GM18873 (cell line): ENCODE data around the gene BANP.

Experiments
- ATAC-seq: cut with Tn5 transposase; IDR thresholded peaks from one replicate; pipeline ENCODE4 v1.9.1; 2021; ENCODE audit warnings: mild to moderate bottlenecking, moderate library complexity, moderate number of reproducible peaks; ENCODE audit not compliant: unreplicated experiment, low FRiP score

The BANP gene

DNA sequence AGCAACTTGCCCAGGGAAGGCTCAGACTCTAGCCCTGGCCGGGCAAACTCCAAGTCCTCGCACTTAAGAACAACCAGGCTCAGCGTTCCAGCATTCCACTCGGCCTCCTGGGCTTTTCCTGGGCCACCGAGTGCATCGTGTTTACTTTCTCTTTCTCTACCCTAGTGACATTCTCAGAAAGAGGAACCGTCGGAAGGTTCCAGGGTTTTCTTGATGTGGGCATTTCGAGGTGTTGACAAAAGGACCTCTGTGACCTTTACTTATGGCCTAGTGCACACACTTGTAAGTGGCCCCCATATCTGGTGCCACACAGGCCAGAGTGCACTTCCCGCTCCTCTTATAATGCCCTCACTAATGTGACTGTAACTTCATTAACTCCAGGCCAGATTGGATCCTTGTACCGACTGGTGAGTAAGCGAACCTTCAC lies 3.1 kb upstream of the BANP start:
- ATAC-seq: no peak

DNA sequence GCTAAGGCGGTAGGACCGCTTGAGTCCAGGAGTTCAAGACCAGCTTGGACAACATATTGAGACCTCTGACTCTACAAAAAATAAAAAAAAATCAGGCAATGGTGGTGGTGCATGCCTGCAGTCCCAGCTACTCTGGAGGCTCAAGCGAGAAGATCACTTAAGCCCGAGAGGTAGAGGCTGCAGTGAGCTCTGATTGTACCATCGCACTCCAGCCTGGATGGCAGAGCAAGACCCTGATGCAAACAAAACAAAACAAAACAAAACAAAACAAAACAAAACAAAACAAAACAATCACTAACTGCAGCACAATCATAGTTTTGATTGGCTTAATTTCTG lies 2.5 kb upstream of the BANP start:
- no peak for ATAC-seq

GRCh38 chr16:87949071-87949744 lies 2.0 kb upstream of the BANP start:
- ATAC-seq: no peak

DNA sequence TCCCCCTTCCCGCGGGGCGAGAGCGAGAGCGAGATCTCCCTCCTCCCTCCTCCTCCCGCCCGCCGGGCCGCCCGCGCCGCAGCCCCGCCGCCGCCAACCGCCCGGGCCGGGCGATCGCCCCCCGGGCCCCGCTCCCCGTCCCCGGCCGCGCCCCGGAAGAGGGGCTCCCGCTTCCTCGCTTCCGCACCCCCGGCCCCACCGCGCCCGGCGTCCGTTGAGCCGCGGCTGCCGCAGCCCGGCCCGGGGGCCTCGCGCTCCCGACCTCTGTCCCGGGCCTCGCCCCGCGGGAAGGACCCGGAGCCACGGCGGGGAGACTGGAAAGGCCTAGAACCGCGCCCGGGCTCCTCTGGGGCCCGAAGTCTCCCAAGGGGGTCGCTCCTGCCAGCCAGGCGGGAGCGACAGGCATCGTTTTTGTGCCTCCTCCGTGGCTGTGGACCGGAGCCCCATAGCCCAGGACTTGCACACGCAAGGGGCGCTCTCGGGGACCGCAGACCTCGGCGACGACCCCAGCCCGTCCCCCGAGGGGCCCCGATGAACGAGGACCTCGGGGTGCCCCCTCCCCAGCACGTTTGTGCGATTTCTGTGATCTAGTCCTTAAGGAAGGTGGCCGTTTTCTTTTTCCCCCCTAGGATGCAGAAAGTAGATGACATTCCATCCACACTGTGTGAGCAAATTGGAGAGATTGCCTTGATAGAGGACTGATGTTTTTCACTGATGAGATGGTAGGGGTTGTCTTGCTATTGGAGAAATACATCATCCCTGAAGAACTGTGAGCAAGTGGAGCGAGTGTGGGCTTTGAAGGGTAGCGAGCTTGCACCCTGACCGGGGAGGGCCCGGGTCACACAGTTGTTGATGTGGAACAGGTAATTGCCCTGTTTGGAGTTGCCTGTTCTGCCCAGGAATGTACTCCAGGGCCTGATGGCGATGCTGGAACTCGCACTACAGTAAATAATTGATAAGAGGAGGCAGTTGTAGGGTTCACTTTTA lies 611 bp downstream of the BANP start:
- ATAC-seq: peak; percentile 3

- no peak for ATAC-seq
Measured at GRCh38 chr16:87952751-87953150, 1.5 kb downstream of the BANP start.

DNA sequence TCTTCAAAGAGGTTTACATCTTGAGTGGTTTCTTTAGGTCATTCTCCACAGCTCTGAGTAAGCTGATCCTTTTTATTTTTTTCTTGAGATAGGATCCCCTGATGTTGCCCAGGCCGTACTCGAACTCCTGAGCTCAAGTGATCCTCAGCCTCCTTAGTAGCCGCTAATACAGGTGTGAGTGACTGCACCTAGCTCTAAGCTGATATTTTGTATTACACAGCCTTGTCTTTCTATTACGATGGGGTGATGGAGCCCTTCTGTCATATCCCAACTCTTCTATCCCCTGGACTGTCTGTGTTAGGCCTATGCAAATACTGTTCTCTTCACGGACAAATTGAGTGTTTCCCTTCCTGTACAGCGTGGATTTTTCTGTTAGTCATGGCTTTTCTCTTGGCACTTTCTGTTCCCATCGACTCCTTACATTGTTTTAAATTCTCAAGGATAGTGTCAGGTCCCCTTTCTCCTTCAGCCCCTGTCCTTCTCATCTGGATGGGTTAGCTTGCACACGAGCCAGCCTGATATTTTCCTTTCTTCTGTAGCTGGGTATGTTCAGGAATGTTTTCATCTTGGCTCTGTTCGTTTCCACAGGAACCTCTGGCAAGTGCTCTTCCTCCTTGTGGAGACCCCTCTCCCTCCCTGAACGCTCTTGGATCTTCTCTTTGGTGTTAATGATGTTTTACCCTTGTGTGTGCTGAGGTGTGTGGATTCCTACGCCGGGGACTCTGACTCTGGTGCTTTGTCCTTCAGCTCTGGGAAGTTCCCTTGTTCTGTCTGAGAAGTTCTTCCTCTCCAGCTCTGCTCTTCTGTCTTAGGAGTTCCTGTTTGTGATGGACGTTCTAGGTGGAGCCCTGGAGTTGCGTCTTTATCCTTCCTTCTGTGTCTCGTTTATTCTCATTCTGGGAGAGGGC lies 2.3 kb downstream of the BANP start:
- ATAC-seq: no peak

DNA sequence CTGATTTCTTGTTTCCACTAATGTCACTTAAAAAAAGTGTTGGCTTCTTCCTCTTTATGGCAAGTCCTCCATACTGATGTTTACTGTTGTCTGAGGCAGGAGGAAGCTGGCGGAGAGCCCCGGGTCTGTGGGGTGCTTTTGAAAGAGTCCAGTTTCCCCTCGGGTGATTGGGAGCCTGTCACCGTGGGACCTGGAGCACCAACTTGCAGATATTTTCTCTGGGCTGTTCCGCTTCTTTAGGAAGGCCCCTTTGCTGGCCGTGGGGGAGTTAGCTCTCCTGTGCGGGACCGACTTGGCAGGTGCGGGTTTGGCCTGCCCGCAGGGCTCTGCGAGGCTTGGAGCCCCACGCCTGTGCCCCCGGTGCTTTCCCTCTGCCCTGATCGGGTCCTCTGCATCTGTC lies 3.1 kb downstream of the BANP start:
- ATAC-seq: no peak

- no peak for ATAC-seq
Measured at GRCh38 chr16:87954826-87955225, 3.6 kb downstream of the BANP start.

DNA sequence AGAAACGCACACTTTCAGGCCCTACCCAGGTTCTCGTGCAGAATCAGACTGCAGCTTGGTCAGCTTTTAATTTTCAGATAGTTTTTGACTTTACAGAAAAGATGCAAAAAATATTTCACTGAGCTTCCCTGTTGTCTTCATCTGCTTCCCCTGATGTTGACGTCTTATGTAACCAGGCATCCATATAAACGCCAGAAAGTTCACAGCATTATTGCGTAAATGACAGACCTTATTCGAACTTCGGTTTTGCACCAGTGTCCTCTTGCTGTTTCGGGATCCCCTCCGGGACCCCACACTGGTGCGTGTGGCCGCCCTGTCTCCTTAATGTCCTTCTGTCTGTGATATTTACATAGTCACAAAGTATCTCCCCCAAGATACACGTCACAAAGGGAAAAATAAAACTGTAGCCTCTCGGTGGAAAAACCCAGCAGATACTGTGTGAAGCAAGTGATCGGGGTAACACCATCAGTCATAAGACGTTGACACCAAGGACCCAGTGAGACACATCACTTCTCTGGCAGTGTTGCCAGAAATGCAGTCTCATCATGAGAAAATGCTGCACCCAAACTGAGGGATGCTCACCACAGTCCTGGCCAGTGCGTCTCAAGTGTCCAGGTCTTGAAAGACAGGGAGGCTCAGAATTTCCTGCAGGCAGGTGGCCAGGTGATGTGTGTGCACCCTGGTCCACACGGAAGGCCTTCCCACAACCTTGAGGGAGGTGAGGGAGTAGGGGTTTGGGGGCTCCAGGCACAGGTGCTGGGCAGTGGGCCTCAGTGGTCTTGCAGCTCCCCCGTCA lies 4.3 kb downstream of the BANP start:
- ATAC-seq: no peak

GRCh38 chr16:87956098-87956364 lies 4.8 kb downstream of the BANP start:
- no peak for ATAC-seq

- ATAC-seq: no peak
Measured at GRCh38 chr16:87956365-87957231, 5.4 kb downstream of the BANP start.

DNA sequence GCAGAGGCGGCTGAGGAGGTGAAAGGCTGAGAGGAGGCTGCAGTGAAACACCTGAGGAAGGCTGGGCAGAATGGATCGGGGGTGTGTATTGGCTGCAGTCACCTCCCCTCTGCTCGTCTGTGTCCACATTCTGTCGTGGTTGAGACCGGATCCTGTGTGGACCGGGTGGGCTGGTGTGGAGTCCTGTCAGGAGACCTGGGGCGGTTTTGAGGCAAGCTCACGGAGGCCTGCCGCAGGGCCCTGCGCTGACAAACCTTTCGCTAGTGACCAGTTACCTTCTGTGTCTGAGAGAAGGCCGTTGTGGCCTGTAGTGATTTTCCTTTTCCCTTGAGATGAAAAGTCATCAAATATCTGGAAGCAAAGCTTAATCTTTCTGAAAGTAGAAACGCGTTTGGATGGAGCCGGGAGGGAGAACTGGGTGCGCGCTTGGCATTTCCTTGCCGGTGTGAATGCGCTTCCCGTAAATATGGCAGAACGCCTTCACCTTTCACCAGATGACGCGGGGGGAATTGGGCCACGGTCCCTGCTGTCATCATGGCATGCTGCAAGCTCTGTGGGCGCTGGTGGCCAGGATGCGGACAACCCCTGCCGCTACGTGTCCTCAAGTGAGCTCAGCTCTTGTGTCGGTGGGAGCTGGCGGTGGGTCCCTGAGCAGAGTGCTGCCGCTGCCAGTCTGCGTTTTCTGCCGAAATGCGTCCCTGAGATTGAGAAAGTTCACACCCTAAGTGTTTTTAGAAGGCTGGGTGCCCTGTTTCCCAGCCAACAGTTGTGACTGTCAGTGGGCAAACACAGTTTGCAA lies 6.3 kb downstream of the BANP start:
- ATAC-seq: no peak

DNA sequence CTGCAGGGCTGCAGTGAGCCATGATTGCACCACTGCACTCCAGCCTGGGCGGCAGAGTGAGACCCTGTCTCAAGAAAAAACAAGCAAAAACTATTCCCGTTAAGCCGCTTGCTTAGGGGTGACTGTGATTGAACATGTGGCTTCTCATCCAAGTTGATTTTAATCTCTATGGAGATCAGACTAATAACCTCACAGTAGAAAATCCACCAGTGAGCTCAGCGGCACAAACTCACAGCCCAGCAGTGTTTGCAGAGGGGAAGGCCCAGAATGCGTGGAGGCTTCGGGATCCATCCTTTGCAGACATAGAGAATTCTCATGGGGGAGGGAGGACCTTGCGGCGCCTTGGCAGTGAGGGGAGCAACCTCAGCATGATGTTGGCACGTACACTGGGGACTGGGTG lies 7.4 kb downstream of the BANP start:
- ATAC-seq: no peak

DNA sequence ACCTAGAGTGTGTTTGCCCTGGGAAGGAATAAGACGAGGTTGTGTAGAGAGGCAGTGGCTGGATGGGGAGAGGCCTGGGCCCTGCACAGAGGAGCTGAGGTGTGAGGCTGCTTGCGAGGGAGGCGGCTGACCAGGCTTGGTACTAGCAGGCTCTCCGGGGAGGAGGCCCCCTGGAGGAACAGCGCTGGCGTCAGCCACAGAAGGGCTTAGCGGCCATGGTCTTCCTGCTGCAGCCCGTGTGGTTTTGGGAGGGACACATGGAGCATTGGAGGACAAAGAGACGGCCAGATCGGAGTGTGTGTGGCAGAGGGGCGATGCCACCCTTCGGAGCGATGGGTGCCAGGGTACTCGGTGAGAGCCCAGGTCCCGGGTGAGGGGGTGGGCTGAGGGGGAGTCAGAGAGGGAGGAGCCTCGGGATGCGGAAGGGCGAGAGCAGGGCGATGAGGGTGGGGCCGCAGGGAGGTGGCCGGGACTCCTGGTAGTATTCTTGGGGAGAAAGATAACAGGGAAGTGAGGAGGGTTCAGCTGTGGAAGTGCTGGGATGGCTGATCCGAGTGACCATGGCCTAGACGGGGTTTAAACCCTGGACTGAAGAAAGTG lies 8.3 kb downstream of the BANP start:
- no peak for ATAC-seq

GRCh38 chr16:87960296-87960695 lies 9.1 kb downstream of the BANP start:
- no peak for ATAC-seq

- ATAC-seq: no peak
Measured at GRCh38 chr16:87960852-87961251, 9.6 kb downstream of the BANP start.

DNA sequence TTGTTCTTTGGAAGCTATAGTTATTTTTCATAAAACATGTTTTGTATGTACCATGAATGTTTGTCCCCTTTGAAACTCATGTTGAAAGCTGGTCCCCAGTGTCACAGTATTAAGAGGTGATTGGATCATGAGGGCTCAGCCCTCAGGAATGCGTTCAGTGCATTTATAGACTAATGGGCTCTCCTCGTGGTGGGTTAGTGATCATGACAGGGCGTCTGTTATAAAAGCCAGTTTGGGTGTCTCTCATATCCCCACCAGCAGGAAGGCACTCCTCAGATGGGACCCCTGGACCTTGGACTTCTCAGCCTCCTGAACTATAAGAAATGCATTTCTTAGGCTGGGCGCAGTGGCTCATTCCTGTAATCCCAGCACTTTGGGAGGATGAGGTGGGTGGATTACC lies 10.4 kb downstream of the BANP start:
- no peak for ATAC-seq

DNA sequence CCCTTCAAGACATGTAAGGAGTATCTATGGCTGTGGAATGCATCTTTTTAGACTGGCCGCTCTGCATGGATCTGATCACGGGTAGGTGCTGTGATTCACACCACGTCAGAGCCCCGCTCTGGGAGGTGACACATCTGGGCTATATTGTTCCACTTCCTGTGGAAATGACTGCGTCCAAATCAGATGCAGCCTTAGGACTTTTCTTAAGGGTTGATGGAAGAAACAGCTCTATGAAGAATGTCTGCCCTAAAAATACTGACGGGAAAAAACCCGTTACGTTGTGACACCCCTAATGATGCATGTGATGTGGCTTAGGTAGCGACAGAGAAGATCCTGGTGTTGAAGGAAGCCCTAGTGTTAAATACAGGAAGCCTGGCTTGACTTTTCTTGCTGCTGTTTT lies 12.2 kb downstream of the BANP start:
- no peak for ATAC-seq
